WTC11 (cell line): ENCODE measurements around the gene KCTD21. TPM values are rescaled to one million over a fixed set of nuclear protein-coding genes. Genes with fewer than 3 reads are reported as not detected.

ENCODE experiments used
- ATAC-seq: fragments of 200-7000 bp; cut with Tn5 transposase; 2 replicates; pipeline ENCODE4 v1.10.0; 2021; ENCODE audit warnings: mild to moderate bottlenecking, moderate library complexity
- CTCF ChIA-PET: fragments of 300-600 bp; sonication (Branson Sonifier 250); formaldehyde crosslinking; loops from one replicate; lab custom pipeline; 2021; ENCODE audit warnings: antibody characterized with exemption; lab: Charles Lee
- POLR2A ChIA-PET: fragments of 350-600 bp; sonication (Branson Sonifier 250); formaldehyde crosslinking; loops from one replicate; lab custom pipeline; 2021; ENCODE audit warnings: antibody characterized with exemption; lab: Charles Lee
- DNase-seq: peaks from one replicate; pipeline ENCODE4 v3.0.0; 2021; ENCODE audit warnings: low spot score
- H3K27ac Mint-ChIP-seq: 2 replicates; pipeline ENCODE4 v1.8.0; 2021; ENCODE audit warnings: mixed read lengths
- H3K27me3 Mint-ChIP-seq: 2 replicates; pipeline ENCODE4 v1.8.0; 2021; ENCODE audit warnings: low read depth, mild to moderate bottlenecking, moderate library complexity, mixed read lengths
- H3K36me3 Mint-ChIP-seq: 2 replicates; pipeline ENCODE4 v1.8.0; 2021; ENCODE audit warnings: mixed read lengths
- H3K4me1 Mint-ChIP-seq: 2 replicates; pipeline ENCODE4 v1.8.0; 2022; ENCODE audit warnings: mixed read lengths
- H3K4me3 Mint-ChIP-seq: 2 replicates; pipeline ENCODE4 v1.8.0; 2021; ENCODE audit warnings: mild to moderate bottlenecking, moderate library complexity, mixed read lengths
- H3K9me3 Mint-ChIP-seq: 2 replicates; pipeline ENCODE4 v1.8.0; 2021; ENCODE audit warnings: mixed read lengths
- ATF1 ChIP-seq: sonication (generic); formaldehyde crosslinking; IDR thresholded peaks from 2 replicates; pipeline ENCODE4 v1.8.1; 2023; ENCODE audit warnings: mild to moderate bottlenecking, moderate library complexity, missing genetic modification reagents
- CREB1 ChIP-seq: sonication (generic); formaldehyde crosslinking; IDR thresholded peaks from 2 replicates; pipeline ENCODE4 v1.8.0; 2023; ENCODE audit warnings: mild to moderate bottlenecking, missing genetic modification reagents
- FOXK1 ChIP-seq: sonication (generic); formaldehyde crosslinking; IDR thresholded peaks from 2 replicates; pipeline ENCODE4 v1.8.0; 2022; ENCODE audit warnings: mild to moderate bottlenecking, moderate library complexity, missing genetic modification reagents
- KAT7 ChIP-seq: sonication (generic); formaldehyde crosslinking; IDR thresholded peaks from 2 replicates; pipeline ENCODE4 v1.8.1; 2023; ENCODE audit warnings: missing genetic modification reagents, mild to moderate bottlenecking, borderline replicate concordance
- MXD4 ChIP-seq: fragments of 250-450 bp; sonication (Bioruptor Pico); IDR thresholded peaks from 2 replicates; pipeline ENCODE4 v1.8.0; 2021; ENCODE audit warnings: mild to moderate bottlenecking, moderate library complexity, borderline replicate concordance
- NFE2L1 ChIP-seq: sonication (generic); formaldehyde crosslinking; IDR thresholded peaks from 2 replicates; pipeline ENCODE4 v1.8.1; 2023; ENCODE audit warnings: missing genetic modification reagents
- NR2C2 ChIP-seq: sonication (generic); formaldehyde crosslinking; IDR thresholded peaks from 2 replicates; pipeline ENCODE4 v1.8.0; 2022; ENCODE audit warnings: mild to moderate bottlenecking, missing genetic modification reagents
- NR3C1 ChIP-seq: sonication (generic); formaldehyde crosslinking; conservative IDR thresholded peaks from 2 replicates; pipeline ENCODE4 v1.8.1; 2023; ENCODE audit warnings: low read depth, mild to moderate bottlenecking, missing genetic modification reagents
- SMAD3 ChIP-seq: sonication (generic); formaldehyde crosslinking; IDR thresholded peaks from 2 replicates; pipeline ENCODE4 v1.8.0; 2022; ENCODE audit warnings: missing genetic modification reagents, mild to moderate bottlenecking, borderline replicate concordance
- TEAD4 ChIP-seq: sonication (generic); formaldehyde crosslinking; IDR thresholded peaks from 2 replicates; pipeline ENCODE4 v1.8.0; 2022; ENCODE audit warnings: mild to moderate bottlenecking, missing genetic modification reagents
- ZNF232 ChIP-seq: sonication (generic); formaldehyde crosslinking; IDR thresholded peaks from 2 replicates; pipeline ENCODE4 v1.8.0; 2022; ENCODE audit warnings: mild to moderate bottlenecking, missing genetic modification reagents
- ZNF671 ChIP-seq: fragments of 250-450 bp; sonication (Bioruptor Pico); IDR thresholded peaks from 2 replicates; pipeline ENCODE4 v1.8.0; 2021; ENCODE audit warnings: mild to moderate bottlenecking
- total RNA-seq: library from RNA; stranded (reverse); gene quantifications from 3 replicates; pipeline ENCODE4 v1.2.3, GENCODE V29; 2021
- TF ChIP-seq, protein P1 (sequence below): sonication (generic); formaldehyde crosslinking; IDR thresholded peaks from 2 replicates; pipeline ENCODE4 v1.8.1; 2022; ENCODE audit warnings: missing genetic modification reagents, borderline replicate concordance
- TF ChIP-seq, protein P2 (sequence below): sonication (generic); formaldehyde crosslinking; IDR thresholded peaks from 2 replicates; pipeline ENCODE4 v1.8.1; 2023; ENCODE audit warnings: mild to moderate bottlenecking, missing genetic modification reagents, moderate library complexity
- TF ChIP-seq, protein P3 (sequence below): fragments of 250-450 bp; sonication (Bioruptor Pico); IDR thresholded peaks from 2 replicates; pipeline ENCODE4 v1.9.0; 2021; ENCODE audit warnings: moderate library complexity, mild to moderate bottlenecking, inconsistent platforms, borderline replicate concordance
- TF ChIP-seq, protein P4 (sequence below): fragments of 250-450 bp; sonication (Bioruptor Pico); conservative IDR thresholded peaks from 2 replicates; pipeline ENCODE4 v1.9.0; 2021; ENCODE audit warnings: mild to moderate bottlenecking
- TF ChIP-seq, protein P5 (sequence below): sonication (generic); formaldehyde crosslinking; IDR thresholded peaks from 2 replicates; pipeline ENCODE4 v1.8.0; 2023; ENCODE audit warnings: missing genetic modification reagents
- TF ChIP-seq, protein P6 (sequence below): sonication (generic); formaldehyde crosslinking; IDR thresholded peaks from 2 replicates; pipeline ENCODE4 v1.8.1; 2023; ENCODE audit warnings: mild to moderate bottlenecking, missing genetic modification reagents
- TF ChIP-seq, protein P7 (sequence below): sonication (generic); formaldehyde crosslinking; IDR thresholded peaks from 2 replicates; pipeline ENCODE4 v1.8.1; 2022; ENCODE audit warnings: mild to moderate bottlenecking, missing genetic modification reagents, moderate library complexity, borderline replicate concordance
- TF ChIP-seq, protein P8 (sequence below): fragments of 250-450 bp; sonication (Bioruptor Pico); IDR thresholded peaks from 2 replicates; pipeline ENCODE4 v1.9.0; 2021; ENCODE audit warnings: mild to moderate bottlenecking

The KCTD21 gene
- total RNA-seq, 1 experiment from 2014 or later: 2.8 TPM

DNA sequence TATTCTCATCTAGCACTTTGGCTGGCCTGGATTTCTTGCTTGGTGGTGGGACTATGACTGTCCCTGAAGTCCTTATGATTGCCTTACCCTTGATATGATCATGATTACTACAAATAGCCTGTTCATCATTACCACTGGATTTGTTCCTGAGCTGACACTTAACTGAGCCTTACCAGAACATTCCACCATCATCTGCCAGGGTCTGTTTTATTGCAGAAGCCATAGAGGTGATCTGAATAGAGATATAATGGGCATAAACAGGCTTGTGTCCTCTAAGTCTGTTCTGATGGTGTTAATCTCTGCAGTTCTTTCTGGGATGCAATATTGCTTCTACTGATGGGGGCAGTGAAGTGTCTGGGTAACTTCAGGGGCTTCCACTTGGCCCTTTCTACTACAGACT lies 36.6 kb downstream of the KCTD21 start (continued):
- TF ChIP-seq, protein P1, sequence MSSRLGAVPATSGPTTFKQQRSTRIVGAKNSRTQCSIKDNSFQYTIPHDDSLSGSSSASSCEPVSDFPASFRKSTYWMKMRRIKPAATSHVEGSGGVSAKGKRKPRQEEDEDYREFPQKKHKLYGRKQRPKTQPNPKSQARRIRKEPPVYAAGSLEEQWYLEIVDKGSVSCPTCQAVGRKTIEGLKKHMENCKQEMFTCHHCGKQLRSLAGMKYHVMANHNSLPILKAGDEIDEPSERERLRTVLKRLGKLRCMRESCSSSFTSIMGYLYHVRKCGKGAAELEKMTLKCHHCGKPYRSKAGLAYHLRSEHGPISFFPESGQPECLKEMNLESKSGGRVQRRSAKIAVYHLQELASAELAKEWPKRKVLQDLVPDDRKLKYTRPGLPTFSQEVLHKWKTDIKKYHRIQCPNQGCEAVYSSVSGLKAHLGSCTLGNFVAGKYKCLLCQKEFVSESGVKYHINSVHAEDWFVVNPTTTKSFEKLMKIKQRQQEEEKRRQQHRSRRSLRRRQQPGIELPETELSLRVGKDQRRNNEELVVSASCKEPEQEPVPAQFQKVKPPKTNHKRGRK: no peak
- TF ChIP-seq ATF1 (CRISPR knock-in tag): no peak
- TF ChIP-seq NR3C1 (CRISPR knock-in tag): no peak
- no peak for TF ChIP-seq ZNF671 (CRISPR knock-in tag)

DNA sequence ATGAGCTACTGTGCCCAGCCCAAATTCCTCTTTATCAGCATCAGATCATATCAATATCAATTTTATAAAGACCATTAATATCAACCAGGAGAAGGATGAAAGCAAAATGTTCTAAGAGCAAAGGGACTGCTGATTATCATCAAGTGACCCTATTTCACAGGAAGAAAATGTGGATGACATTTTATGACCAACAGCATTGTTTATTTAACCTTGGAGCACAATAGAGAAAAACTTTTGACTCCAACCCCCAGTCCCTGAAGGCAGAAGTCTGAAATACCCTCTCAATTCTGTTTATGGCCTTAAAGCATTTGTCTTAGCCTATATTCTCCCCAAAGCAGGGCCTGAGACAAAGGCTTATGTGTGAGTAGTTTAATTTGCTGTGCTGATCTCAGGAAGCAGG lies 37.7 kb downstream of the KCTD21 start:
- TF ChIP-seq MXD4 (CRISPR knock-in tag) (no peak), FOXK1 (CRISPR knock-in tag) (no peak), NFE2L1 (CRISPR knock-in tag) (no peak), CREB1 (no peak), ZNF232 (CRISPR knock-in tag) (no peak), KAT7 (CRISPR knock-in tag) (no peak), SMAD3 (CRISPR knock-in tag) (no peak), NR2C2 (CRISPR knock-in tag) (no peak), ZNF671 (CRISPR knock-in tag) (no peak), TEAD4 (CRISPR knock-in tag) (no peak)
- TF ChIP-seq, protein P2, sequence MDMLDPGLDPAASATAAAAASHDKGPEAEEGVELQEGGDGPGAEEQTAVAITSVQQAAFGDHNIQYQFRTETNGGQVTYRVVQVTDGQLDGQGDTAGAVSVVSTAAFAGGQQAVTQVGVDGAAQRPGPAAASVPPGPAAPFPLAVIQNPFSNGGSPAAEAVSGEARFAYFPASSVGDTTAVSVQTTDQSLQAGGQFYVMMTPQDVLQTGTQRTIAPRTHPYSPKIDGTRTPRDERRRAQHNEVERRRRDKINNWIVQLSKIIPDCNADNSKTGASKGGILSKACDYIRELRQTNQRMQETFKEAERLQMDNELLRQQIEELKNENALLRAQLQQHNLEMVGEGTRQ (CRISPR knock-in tag): no peak
- TF ChIP-seq, protein P3, sequence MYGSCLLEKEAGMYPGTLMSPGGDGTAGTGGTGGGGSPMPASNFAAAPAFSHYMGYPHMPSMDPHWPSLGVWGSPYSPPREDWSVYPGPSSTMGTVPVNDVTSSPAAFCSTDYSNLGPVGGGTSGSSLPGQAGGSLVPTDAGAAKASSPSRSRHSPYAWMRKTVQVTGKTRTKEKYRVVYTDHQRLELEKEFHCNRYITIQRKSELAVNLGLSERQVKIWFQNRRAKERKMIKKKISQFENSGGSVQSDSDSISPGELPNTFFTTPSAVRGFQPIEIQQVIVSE (CRISPR knock-in tag): no peak
- TF ChIP-seq, protein P4, sequence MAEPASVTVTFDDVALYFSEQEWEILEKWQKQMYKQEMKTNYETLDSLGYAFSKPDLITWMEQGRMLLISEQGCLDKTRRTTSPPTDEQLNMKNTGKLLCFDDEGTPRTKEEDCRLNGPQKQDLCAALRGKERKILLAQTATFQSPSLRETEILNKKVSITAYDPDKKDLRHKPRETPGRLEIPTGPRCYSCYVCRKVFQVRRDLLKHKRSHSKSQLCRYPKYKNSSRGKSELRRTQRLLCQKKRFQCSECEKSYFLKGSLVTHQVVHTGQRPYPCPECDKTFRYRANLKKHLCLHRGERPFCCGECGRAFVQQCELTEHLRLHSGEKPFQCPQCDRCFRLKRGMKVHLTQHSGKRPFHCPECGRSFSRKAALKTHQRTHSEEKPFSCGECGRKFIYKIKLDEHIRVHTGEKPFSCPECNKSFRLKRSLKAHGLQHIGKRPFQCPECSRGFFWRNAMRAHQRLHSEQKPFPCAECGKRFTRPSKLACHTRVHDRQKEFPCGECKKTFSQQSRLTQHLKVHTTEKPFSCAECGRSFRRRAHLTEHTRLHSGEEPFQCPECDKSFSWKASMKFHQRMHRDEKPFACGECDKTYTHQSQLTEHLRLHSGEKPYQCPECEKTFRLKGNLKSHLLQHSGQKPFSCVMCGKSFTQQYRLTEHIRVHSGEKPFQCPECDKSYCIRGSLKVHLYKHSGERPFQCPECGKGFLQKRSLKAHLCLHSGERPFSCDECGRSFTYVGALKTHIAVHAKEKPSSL (CRISPR knock-in tag): no peak
- TF ChIP-seq, protein P5, sequence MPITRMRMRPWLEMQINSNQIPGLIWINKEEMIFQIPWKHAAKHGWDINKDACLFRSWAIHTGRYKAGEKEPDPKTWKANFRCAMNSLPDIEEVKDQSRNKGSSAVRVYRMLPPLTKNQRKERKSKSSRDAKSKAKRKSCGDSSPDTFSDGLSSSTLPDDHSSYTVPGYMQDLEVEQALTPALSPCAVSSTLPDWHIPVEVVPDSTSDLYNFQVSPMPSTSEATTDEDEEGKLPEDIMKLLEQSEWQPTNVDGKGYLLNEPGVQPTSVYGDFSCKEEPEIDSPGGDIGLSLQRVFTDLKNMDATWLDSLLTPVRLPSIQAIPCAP (CRISPR knock-in tag): no peak
- TF ChIP-seq, protein P6, sequence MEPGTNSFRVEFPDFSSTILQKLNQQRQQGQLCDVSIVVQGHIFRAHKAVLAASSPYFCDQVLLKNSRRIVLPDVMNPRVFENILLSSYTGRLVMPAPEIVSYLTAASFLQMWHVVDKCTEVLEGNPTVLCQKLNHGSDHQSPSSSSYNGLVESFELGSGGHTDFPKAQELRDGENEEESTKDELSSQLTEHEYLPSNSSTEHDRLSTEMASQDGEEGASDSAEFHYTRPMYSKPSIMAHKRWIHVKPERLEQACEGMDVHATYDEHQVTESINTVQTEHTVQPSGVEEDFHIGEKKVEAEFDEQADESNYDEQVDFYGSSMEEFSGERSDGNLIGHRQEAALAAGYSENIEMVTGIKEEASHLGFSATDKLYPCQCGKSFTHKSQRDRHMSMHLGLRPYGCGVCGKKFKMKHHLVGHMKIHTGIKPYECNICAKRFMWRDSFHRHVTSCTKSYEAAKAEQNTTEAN (CRISPR knock-in tag): no peak
- TF ChIP-seq, protein P7, sequence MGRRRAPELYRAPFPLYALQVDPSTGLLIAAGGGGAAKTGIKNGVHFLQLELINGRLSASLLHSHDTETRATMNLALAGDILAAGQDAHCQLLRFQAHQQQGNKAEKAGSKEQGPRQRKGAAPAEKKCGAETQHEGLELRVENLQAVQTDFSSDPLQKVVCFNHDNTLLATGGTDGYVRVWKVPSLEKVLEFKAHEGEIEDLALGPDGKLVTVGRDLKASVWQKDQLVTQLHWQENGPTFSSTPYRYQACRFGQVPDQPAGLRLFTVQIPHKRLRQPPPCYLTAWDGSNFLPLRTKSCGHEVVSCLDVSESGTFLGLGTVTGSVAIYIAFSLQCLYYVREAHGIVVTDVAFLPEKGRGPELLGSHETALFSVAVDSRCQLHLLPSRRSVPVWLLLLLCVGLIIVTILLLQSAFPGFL (CRISPR knock-in tag): no peak
- TF ChIP-seq, protein P8, sequence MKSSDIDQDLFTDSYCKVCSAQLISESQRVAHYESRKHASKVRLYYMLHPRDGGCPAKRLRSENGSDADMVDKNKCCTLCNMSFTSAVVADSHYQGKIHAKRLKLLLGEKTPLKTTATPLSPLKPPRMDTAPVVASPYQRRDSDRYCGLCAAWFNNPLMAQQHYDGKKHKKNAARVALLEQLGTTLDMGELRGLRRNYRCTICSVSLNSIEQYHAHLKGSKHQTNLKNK: no peak
- ChIA-PET POLR2A (no interaction called here), CTCF (no interaction called here)
- Mint-ChIP-seq H3K27me3 (no peaks in the 10 kb centered on the region), H3K4me1 (peaks cover 8% of the 10 kb centered on the region), H3K4me3 (no peak overlapping the region), H3K9me3 (no peaks in the 10 kb centered on the region), H3K27ac (no peak overlapping the region), H3K36me3 (no peaks in the 10 kb centered on the region)
- ATAC-seq (no peak), DNase-seq (no peak)
